SK-N-MC (cell line): ENCODE data around the gene BBS1.
"Not testable (repeated sequence)": the region's sequence is repeated elsewhere in the genome, so short reads cannot be mapped to it uniquely, and the experiment has no call there.

Source experiments
- DNase-seq: peaks from one replicate; pipeline ENCODE4 v3.0.0-alpha.2; 2011; ENCODE audit warnings: low read depth, low spot score
- H3K27ac ChIP-seq: fragments of 200-600 bp; sonication (generic); 2 replicates; pipeline ENCODE4 v1.5.1; 2016; ENCODE audit warnings: mixed run types
- H3K36me3 ChIP-seq: fragments of 200-600 bp; sonication (generic); 2 replicates; pipeline ENCODE4 v1.6.1; 2017; ENCODE audit warnings: antibody characterized with exemption, low read length, mixed read lengths; ENCODE audit not compliant: insufficient read depth
- H3K4me3 ChIP-seq: fragments of 200-600 bp; sonication (generic); 2 replicates; pipeline ENCODE4 v1.5.1; 2016
- H3K9ac ChIP-seq: fragments of 200-600 bp; sonication (generic); 2 replicates; pipeline ENCODE4 v1.8.0; 2017; ENCODE audit warnings: mixed run types, mixed read lengths; ENCODE audit not compliant: insufficient read length
- H3K9me3 ChIP-seq: fragments of 200-600 bp; sonication (generic); 2 replicates; pipeline ENCODE4 v1.6.1; 2017; ENCODE audit warnings: low read depth, mild to moderate bottlenecking, antibody characterized with exemption, low read length, moderate library complexity, mixed read lengths
- EZH2 ChIP-seq: fragments of 200-600 bp; sonication (generic); IDR thresholded peaks from one replicate; pipeline ENCODE4 v1.6.1; 2017; ENCODE audit warnings: antibody characterized with exemption
- FOXP2 ChIP-seq: optimal IDR thresholded peaks from 2 replicates; pipeline ENCODE3; 2011; ENCODE audit warnings: mild to moderate bottlenecking, moderate library complexity; ENCODE audit not compliant: insufficient read depth; ENCODE audit errors: extremely low read length, control extremely low read depth
- POLR2AphosphoS5 ChIP-seq: IDR thresholded peaks from 2 replicates; pipeline ENCODE4 v1.6.1; 2012; ENCODE audit warnings: mild to moderate bottlenecking, low read depth, low read length, borderline replicate concordance

The BBS1 gene

DNA sequence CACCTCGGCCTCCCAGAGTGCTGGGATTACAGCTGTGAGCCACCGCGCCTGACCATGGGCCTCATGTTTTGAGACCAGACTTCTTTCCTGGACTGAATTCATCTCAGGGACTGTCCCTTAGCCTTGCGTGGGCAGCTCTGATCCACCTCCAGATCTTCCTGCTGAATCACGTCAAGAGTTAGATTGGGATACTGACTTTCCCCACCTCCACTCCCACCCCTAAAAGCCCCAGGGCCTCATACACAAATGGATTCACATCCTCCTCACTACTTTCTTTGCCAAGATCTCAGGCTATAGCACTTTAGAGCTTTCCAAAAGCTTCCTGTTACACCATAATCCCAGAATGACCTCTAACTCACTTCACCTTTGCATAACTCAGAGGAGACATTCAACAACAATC, 70.4 kb downstream of the BBS1 start:
- Histone ChIP-seq H3K9me3 (no peaks in the 10 kb centered on the region), H3K4me3 (no peak overlapping the region), H3K36me3 (no peaks in the 10 kb centered on the region), H3K9ac (no peak overlapping the region), H3K27ac (no peak overlapping the region)
- no peak for TF ChIP-seq POLR2AphosphoS5
- no peak for TF ChIP-seq FOXP2
- TF ChIP-seq EZH2: no peak
- no peak for DNase-seq

- Histone ChIP-seq H3K36me3 (no peaks in the 10 kb centered on the region), H3K4me3 (no peak overlapping the region), H3K27ac (no peak overlapping the region), H3K9me3 (no peaks in the 10 kb centered on the region), H3K9ac (no peak overlapping the region)
- DNase-seq: no peak
- no peak for TF ChIP-seq POLR2AphosphoS5
- TF ChIP-seq FOXP2: no peak
- TF ChIP-seq EZH2: no peak
Measured at GRCh38 chr11:66581261-66581660, 70.8 kb downstream of the BBS1 start.

- H3K27ac ChIP-seq, H3K36me3 ChIP-seq, H3K9ac ChIP-seq, DNase-seq, H3K9me3 ChIP-seq, H3K4me3 ChIP-seq: not testable (repeated sequence)
Measured at GRCh38 chr11:66582565-66583147, 72.2 kb downstream of the BBS1 start.
